ENCODE measurements around the gene CITED4. TPM values are rescaled to one million over a fixed set of nuclear protein-coding genes. Genes with fewer than 3 reads are reported as not detected.

CITED4 gene
- total and polyA plus RNA-seq, 10 of the 15 experiments (the other 5 are each of a cell fraction or from before 2014, with no cell fraction given): 0.13 to 0.64 (median 0.26) TPM; not detected in 6

DNA sequence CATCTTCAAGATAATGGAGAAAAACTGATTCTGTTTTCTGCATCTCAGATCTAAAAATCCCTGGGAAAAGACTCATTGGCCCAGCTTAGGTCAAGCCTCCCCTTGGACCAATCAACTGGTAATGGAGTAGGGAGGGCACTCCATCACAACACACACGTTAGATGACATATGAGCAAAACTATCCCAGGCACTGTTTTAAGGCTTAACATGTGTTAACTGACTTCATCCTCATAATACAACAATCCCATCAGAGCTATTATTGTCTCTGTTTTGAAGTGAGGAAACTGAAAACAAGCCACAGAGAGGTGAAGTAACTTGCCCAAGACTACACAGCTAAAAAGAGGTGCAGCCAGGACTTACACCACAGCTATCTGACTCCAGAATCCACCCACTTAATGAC is 14.7 kb upstream of the CITED4 start:
- in situ Hi-C loops (cut with MboI) (no loop called here), intact Hi-C loops (cut with micrococcal nuclease; ENCODE audit: unreplicated experiment) (no loop called here)
- CTCF ChIA-PET: interaction anchor here (1.5 to 2.7 kb wide), 3 partner anchors 27 to 345 kb away, joined by 4 to 18 read pairs (median 5); no protein-coding TSS in a partner anchor
- no TSS peak for BruUV-seq (replicated peaks)
- Histone ChIP-seq H3K9me3 (replicated peaks; ENCODE audit: control insufficient read depth, insufficient read depth, low read length) (peaks cover 7% of the 10 kb centered on the region; the same call in 2 of the 3 replicates), H3K79me2 (ENCODE audit: control insufficient read depth, insufficient read depth, low read length) (no peaks in the 10 kb centered on the region), H3K9ac (ENCODE audit: control insufficient read depth, insufficient read depth, low read length) (no peak overlapping the region), H3K36me3 (ENCODE audit: control insufficient read depth in 2 of 2, insufficient read depth in 2 of 2, low read length in 1 of 2) (no peaks in the 10 kb centered on the region), H3K27ac (ENCODE audit: control insufficient read depth, insufficient read depth) (no peak overlapping the region), H3K4me2 (ENCODE audit: control insufficient read depth, insufficient read depth) (no peak overlapping the region), H3K4me3 (no peak overlapping the region), H2AFZ (ENCODE audit: control insufficient read depth, low read depth, low read length) (no peak overlapping the region), H4K20me1 (ENCODE audit: control insufficient read depth, insufficient read depth) (no peaks in the 10 kb centered on the region), H3K27me3 (replicated peaks in 1 of 2; ENCODE audit: control insufficient read depth in 2 of 2, insufficient read depth in 2 of 2, low read length in 1 of 2) (no peaks in the 10 kb centered on the region), H3K4me1 (ENCODE audit: control insufficient read depth, insufficient read depth, low read length) (peaks cover 3% of the 10 kb centered on the region; the same call in 1 of the 2 replicates)
- WGBS (ENCODE audit: insufficient coverage, insufficient replicate concordance, low lambda C conversion rate, missing lambda C conversion rate): 96% methylated on average over 1 of the region's 1 CpG
- no peak for DNase-seq (ENCODE audit: low read depth, low spot score)
- POLR2A ChIA-PET: interaction anchor here (1.1 to 2.2 kb wide), 2 partner anchors 13 to 73 kb away, joined by 6 to 9 read pairs; no protein-coding TSS in a partner anchor
- no peak for ATAC-seq
- SMC1A ChIA-PET (ENCODE audit: uncharacterized antibody, unreplicated experiment): interaction anchor here (0.7 to 1.7 kb wide), 8 partner anchors 10 to 436 kb away, joined by 3 to 7 read pairs (median 4); partner anchors contain the start of gene CITED4
- RAD21 ChIA-PET (ENCODE audit: unreplicated experiment): interaction anchor here (1.2 to 1.3 kb wide), 2 partner anchors 76 to 345 kb away, joined by 3 read pairs; no protein-coding TSS in a partner anchor
- TF ChIP-seq SREBF2 (IDR thresholded peaks at IDR 0.05; ENCODE audit: low read length): no peak
- no peak for TF ChIP-seq GABPA (IDR thresholded peaks at IDR 0.05; ENCODE audit: low read depth)
- no peak for TF ChIP-seq KDM1A (IDR thresholded peaks at IDR 0.05; ENCODE audit: borderline replicate concordance)
- TF ChIP-seq ZNF622 (IDR thresholded peaks at IDR 0.05): no peak
- TF ChIP-seq NFYB (IDR thresholded peaks at IDR 0.05; ENCODE audit: insufficient read depth, low read depth, low read length): no peak
- TF ChIP-seq SREBF1 (IDR thresholded peaks at IDR 0.05; ENCODE audit: low read length): no peak
- TF ChIP-seq YBX1 (IDR thresholded peaks at IDR 0.05): no peak
- TF ChIP-seq MEF2B (IDR thresholded peaks at IDR 0.05; ENCODE audit: partially characterized antibody, poor library complexity, severe bottlenecking): no peak
- no peak for TF ChIP-seq BHLHE40 (IDR thresholded peaks at IDR 0.05; ENCODE audit: borderline replicate concordance in 1 of 2, low read depth in 2 of 2, low read length in 1 of 2)
- TF ChIP-seq SUPT20H (IDR thresholded peaks at IDR 0.05; ENCODE audit: borderline replicate concordance, control insufficient read depth, low read depth, low read length): no peak
- no peak for TF ChIP-seq E4F1 (IDR thresholded peaks at IDR 0.05; ENCODE audit: borderline replicate concordance, partially characterized antibody)
- TF ChIP-seq KLF5 (IDR thresholded peaks at IDR 0.05; ENCODE audit: partially characterized antibody): no peak
- TF ChIP-seq NFXL1 (IDR thresholded peaks at IDR 0.05; ENCODE audit: borderline replicate concordance): no peak
- no peak for TF ChIP-seq RELB (IDR thresholded peaks at IDR 0.05; ENCODE audit: low read depth)
- TF ChIP-seq ATF7 (IDR thresholded peaks at IDR 0.05; ENCODE audit: low read depth): no peak
- TF ChIP-seq MLLT1 (IDR thresholded peaks at IDR 0.05): no peak
- TF ChIP-seq CBFB (IDR thresholded peaks at IDR 0.05; ENCODE audit: low read depth): no peak
- FAIRE-seq: no peak

Data from GM12878 (cell line).